Measurements from ENCODE around the gene EIF4ENIF1.
A peak's percentile ranks its signal among the peaks of the same experiment; 100 is the strongest.
"Not testable (repeated sequence)": the region's sequence is repeated elsewhere in the genome, so short reads cannot be mapped to it uniquely, and the experiment has no call there.

Gene EIF4ENIF1

GRCh38 chr22:31495343-31495742 lies 5.7 kb upstream of the EIF4ENIF1 start:
- H3K9me3 ChIP-seq (ENCODE audit: severe bottlenecking) = no peaks in the 10 kb centered on the region
- H3K36me3 ChIP-seq (ENCODE audit: low read depth) = 0 out of 2 replicates have a peak, but pooled peaks cover 7% of the 10 kb centered on the region
- no peak for TF ChIP-seq CTCF (IDR thresholded peaks at IDR 0.05; ENCODE audit: poor library complexity, severe bottlenecking)
- ATAC-seq (ENCODE audit: low read depth) (no peak), DNase-seq (ENCODE audit: low spot score) (no peak)
- H3K4me3 ChIP-seq (ENCODE audit: severe bottlenecking) = peak overlapping the region; percentile 54
- peak overlapping the region; percentile 54 for H3K27ac ChIP-seq (ENCODE audit: poor library complexity, severe bottlenecking)
- H3K27me3 ChIP-seq (ENCODE audit: insufficient read depth, poor library complexity, severe bottlenecking) = no peaks in the 10 kb centered on the region
- no peaks in the 10 kb centered on the region for H3K4me1 ChIP-seq (ENCODE audit: insufficient read depth, poor library complexity, severe bottlenecking)

- H3K4me1 ChIP-seq (ENCODE audit: insufficient read depth, poor library complexity, severe bottlenecking) = not testable (repeated sequence)
Measured at GRCh38 chr22:31493355-31493754, 3.7 kb upstream of the EIF4ENIF1 start.

GRCh38 chr22:31492151-31492550 lies 2.5 kb upstream of the EIF4ENIF1 start:
- no peaks in the 10 kb centered on the region for H3K27me3 ChIP-seq (ENCODE audit: insufficient read depth, poor library complexity, severe bottlenecking)
- no peak for DNase-seq (ENCODE audit: low spot score)
- ATAC-seq (ENCODE audit: low read depth) = no peak
- no peak for TF ChIP-seq CTCF (IDR thresholded peaks at IDR 0.05; ENCODE audit: poor library complexity, severe bottlenecking)
- H3K4me1 ChIP-seq (ENCODE audit: insufficient read depth, poor library complexity, severe bottlenecking) = no peaks in the 10 kb centered on the region
- no peaks in the 10 kb centered on the region for H3K9me3 ChIP-seq (ENCODE audit: severe bottlenecking)
- peaks cover 9% of the 10 kb centered on the region for H3K36me3 ChIP-seq (ENCODE audit: low read depth)
- H3K4me3 ChIP-seq (ENCODE audit: severe bottlenecking) = no peak overlapping the region
- no peak overlapping the region for H3K27ac ChIP-seq (ENCODE audit: poor library complexity, severe bottlenecking)

More at GRCh38 chr22:31493355-31493754, 3.7 kb upstream of the EIF4ENIF1 start:
- not testable (repeated sequence) for H3K9me3 ChIP-seq (ENCODE audit: severe bottlenecking); ATAC-seq (ENCODE audit: low read depth); DNase-seq (ENCODE audit: low spot score); H3K36me3 ChIP-seq (ENCODE audit: low read depth); H3K27ac ChIP-seq (ENCODE audit: poor library complexity, severe bottlenecking); H3K4me3 ChIP-seq (ENCODE audit: severe bottlenecking); H3K27me3 ChIP-seq (ENCODE audit: insufficient read depth, poor library complexity, severe bottlenecking)

GRCh38 chr22:31491218-31491962 lies 1.7 kb upstream of the EIF4ENIF1 start:
- DNase-seq (ENCODE audit: low spot score) (no peak), ATAC-seq (ENCODE audit: low read depth) (no peak)
- TF ChIP-seq CTCF (IDR thresholded peaks at IDR 0.05; ENCODE audit: poor library complexity, severe bottlenecking) = no peak
- Histone ChIP-seq H3K27ac (ENCODE audit: poor library complexity, severe bottlenecking) (peak overlapping the region; percentile 78), H3K9me3 (ENCODE audit: severe bottlenecking) (no peaks in the 10 kb centered on the region), H3K4me1 (ENCODE audit: insufficient read depth, poor library complexity, severe bottlenecking) (no peaks in the 10 kb centered on the region), H3K36me3 (ENCODE audit: low read depth) (peaks cover 16% of the 10 kb centered on the region), H3K4me3 (ENCODE audit: severe bottlenecking) (peak overlapping the region; percentile 74), H3K27me3 (ENCODE audit: insufficient read depth, poor library complexity, severe bottlenecking) (no peaks in the 10 kb centered on the region)

GRCh38 chr22:31490496-31490925 lies 869 bp upstream of the EIF4ENIF1 start:
- Histone ChIP-seq H3K4me1 (ENCODE audit: insufficient read depth, poor library complexity, severe bottlenecking) (no peaks in the 10 kb centered on the region), H3K9me3 (ENCODE audit: severe bottlenecking) (no peaks in the 10 kb centered on the region), H3K36me3 (ENCODE audit: low read depth) (peaks cover 22% of the 10 kb centered on the region), H3K27ac (ENCODE audit: poor library complexity, severe bottlenecking) (peak overlapping the region; percentile 78), H3K4me3 (ENCODE audit: severe bottlenecking) (peak overlapping the region; percentile 74), H3K27me3 (ENCODE audit: insufficient read depth, poor library complexity, severe bottlenecking) (no peaks in the 10 kb centered on the region)
- no peak for TF ChIP-seq CTCF (IDR thresholded peaks at IDR 0.05; ENCODE audit: poor library complexity, severe bottlenecking)
- no peak for DNase-seq (ENCODE audit: low spot score)
- peak; percentile 79 for ATAC-seq (ENCODE audit: low read depth)

Measured in RWPE2 (cell line).